Activated T-cell treated with anti-CD3 and anti-CD28 coated beads, Interleukin-2, amount 50 U/mL, for 24 hours (primary cell): ENCODE measurements around the gene RAB33B.
"Not testable (repeated sequence)": the region's sequence is repeated elsewhere in the genome, so short reads cannot be mapped to it uniquely, and the experiment has no call there.

ENCODE experiments used
- DNase-seq: peaks from one replicate; pipeline ENCODE4 v3.0.0-alpha.2; 2020
- H3K27ac Mint-ChIP-seq: 2 replicates; pipeline ENCODE4 v1.8.0; 2020; ENCODE audit warnings: mild to moderate bottlenecking, mixed read lengths
- H3K27me3 Mint-ChIP-seq: 2 replicates; pipeline ENCODE4 v1.8.0; 2020; ENCODE audit warnings: mixed read lengths
- H3K36me3 Mint-ChIP-seq: 2 replicates; pipeline ENCODE4 v1.8.0; 2020; ENCODE audit warnings: low read depth, mixed read lengths
- H3K4me1 Mint-ChIP-seq: 2 replicates; pipeline ENCODE4 v1.8.0; 2020; ENCODE audit warnings: low read depth, mixed read lengths
- H3K4me3 Mint-ChIP-seq: 2 replicates; pipeline ENCODE4 v1.8.0; 2020; ENCODE audit warnings: mild to moderate bottlenecking, moderate library complexity, mixed read lengths
- H3K9me3 Mint-ChIP-seq: 2 replicates; pipeline ENCODE4 v1.8.0; 2020; ENCODE audit warnings: mixed read lengths

RAB33B gene

GRCh38 chr4:139454111-139455045, at the start of gene RAB33B:
TSS of gene RAB33B (plus strand) at chr4:139454121. CDS start at chr4:139454196, 75 bp downstream.
- Mint-ChIP-seq H3K27ac (peak within 1 kb of the TSS; percentile 97), H3K27me3 (no peaks in the 10 kb centered on the region), H3K4me3 (peak within 1 kb of the TSS; percentile 87), H3K9me3 (no peaks in the 10 kb centered on the region), H3K4me1 (peaks cover 64% of the 10 kb centered on the region), H3K36me3 (peaks cover 25% of the 10 kb centered on the region)
- DNase-seq = no peak

- Mint-ChIP-seq H3K4me3 (no peak overlapping the region), H3K4me1 (no peaks in the 10 kb centered on the region), H3K9me3 (peaks cover 6% of the 10 kb centered on the region), H3K36me3 (peaks cover 52% of the 10 kb centered on the region), H3K27ac (peak overlapping the region; percentile 2), H3K27me3 (no peaks in the 10 kb centered on the region)
- no peak for DNase-seq
Observed at GRCh38 chr4:139410312-139410711, 43.6 kb upstream of the RAB33B start.

GRCh38 chr4:139414671-139415210, 39.2 kb upstream of the RAB33B start:
- not testable (repeated sequence) for H3K9me3 Mint-ChIP-seq, H3K4me3 Mint-ChIP-seq, H3K27ac Mint-ChIP-seq

GRCh38 chr4:139416073-139416673, 37.7 kb upstream of the RAB33B start:
- peaks cover 62% of the 10 kb centered on the region for H3K36me3 Mint-ChIP-seq
- H3K27ac Mint-ChIP-seq = no peak overlapping the region
- H3K4me1 Mint-ChIP-seq = peaks cover 12% of the 10 kb centered on the region
- no peak for DNase-seq
- H3K9me3 Mint-ChIP-seq = peaks cover 10% of the 10 kb centered on the region
- no peak overlapping the region for H3K4me3 Mint-ChIP-seq
- H3K27me3 Mint-ChIP-seq = no peaks in the 10 kb centered on the region

More at GRCh38 chr4:139414671-139415210, 39.2 kb upstream of the RAB33B start:
- H3K27me3 Mint-ChIP-seq, DNase-seq: not testable (repeated sequence)
- Mint-ChIP-seq H3K4me1 (peaks cover 11% of the 10 kb centered on the region), H3K36me3 (peaks cover 50% of the 10 kb centered on the region)

GRCh38 chr4:139419388-139419914, 34.5 kb upstream of the RAB33B start:
- H3K4me1 Mint-ChIP-seq = peaks cover 12% of the 10 kb centered on the region
- peaks cover 48% of the 10 kb centered on the region for H3K36me3 Mint-ChIP-seq
- DNase-seq = no peak
- peak overlapping the region; percentile 51 for H3K27ac Mint-ChIP-seq
- no peak overlapping the region for H3K4me3 Mint-ChIP-seq
- H3K9me3 Mint-ChIP-seq = peaks cover 8% of the 10 kb centered on the region
- H3K27me3 Mint-ChIP-seq = no peaks in the 10 kb centered on the region

GRCh38 chr4:139420652-139421051, 33.3 kb upstream of the RAB33B start:
- Mint-ChIP-seq H3K4me3 (no peak overlapping the region), H3K27me3 (no peaks in the 10 kb centered on the region), H3K36me3 (peaks cover 36% of the 10 kb centered on the region), H3K9me3 (peaks cover 5% of the 10 kb centered on the region), H3K27ac (no peak overlapping the region), H3K4me1 (peaks cover 12% of the 10 kb centered on the region)
- no peak for DNase-seq

GRCh38 chr4:139436122-139436521, 17.8 kb upstream of the RAB33B start:
- peaks cover 67% of the 10 kb centered on the region for H3K36me3 Mint-ChIP-seq
- peak overlapping the region; percentile 3 for H3K27ac Mint-ChIP-seq
- peaks cover 8% of the 10 kb centered on the region for H3K4me1 Mint-ChIP-seq
- no peaks in the 10 kb centered on the region for H3K27me3 Mint-ChIP-seq
- peaks cover 37% of the 10 kb centered on the region for H3K9me3 Mint-ChIP-seq
- DNase-seq = no peak
- no peak overlapping the region for H3K4me3 Mint-ChIP-seq

- Mint-ChIP-seq H3K4me1 (peaks cover 8% of the 10 kb centered on the region), H3K27me3 (no peaks in the 10 kb centered on the region), H3K27ac (no peak overlapping the region), H3K36me3 (peaks cover 57% of the 10 kb centered on the region), H3K9me3 (peaks cover 34% of the 10 kb centered on the region), H3K4me3 (no peak overlapping the region)
- no peak for DNase-seq
Observed at GRCh38 chr4:139438141-139438540, 15.8 kb upstream of the RAB33B start.

- DNase-seq = no peak
- H3K27ac Mint-ChIP-seq = no peak overlapping the region
- H3K4me3 Mint-ChIP-seq = no peak overlapping the region
- H3K9me3 Mint-ChIP-seq = peaks cover 34% of the 10 kb centered on the region
- no peaks in the 10 kb centered on the region for H3K27me3 Mint-ChIP-seq
- peaks cover 54% of the 10 kb centered on the region for H3K36me3 Mint-ChIP-seq
- peaks cover 4% of the 10 kb centered on the region for H3K4me1 Mint-ChIP-seq
Observed at GRCh38 chr4:139441029-139441428, 12.9 kb upstream of the RAB33B start.

GRCh38 chr4:139443661-139444060, 10.3 kb upstream of the RAB33B start:
- H3K9me3 Mint-ChIP-seq = peaks cover 17% of the 10 kb centered on the region
- no peak overlapping the region for H3K4me3 Mint-ChIP-seq
- no peaks in the 10 kb centered on the region for H3K27me3 Mint-ChIP-seq
- no peak overlapping the region for H3K27ac Mint-ChIP-seq
- peaks cover 33% of the 10 kb centered on the region for H3K36me3 Mint-ChIP-seq
- H3K4me1 Mint-ChIP-seq = no peaks in the 10 kb centered on the region
- DNase-seq = no peak

- H3K36me3 Mint-ChIP-seq = peaks cover 23% of the 10 kb centered on the region
- H3K9me3 Mint-ChIP-seq, DNase-seq, H3K4me3 Mint-ChIP-seq, H3K4me1 Mint-ChIP-seq, H3K27me3 Mint-ChIP-seq, H3K27ac Mint-ChIP-seq: not testable (repeated sequence)
Observed at GRCh38 chr4:139444881-139445280, 9.0 kb upstream of the RAB33B start.

GRCh38 chr4:139447078-139447477, 6.8 kb upstream of the RAB33B start:
- not testable (repeated sequence) for H3K4me3 Mint-ChIP-seq, H3K27ac Mint-ChIP-seq, H3K27me3 Mint-ChIP-seq, H3K9me3 Mint-ChIP-seq, H3K4me1 Mint-ChIP-seq, DNase-seq
- H3K36me3 Mint-ChIP-seq = peaks cover 15% of the 10 kb centered on the region

GRCh38 chr4:139450586-139450985, 3.3 kb upstream of the RAB33B start:
- no peak overlapping the region for H3K27ac Mint-ChIP-seq
- peaks cover 21% of the 10 kb centered on the region for H3K36me3 Mint-ChIP-seq

GRCh38 chr4:139451997-139452396, 1.9 kb upstream of the RAB33B start:
- H3K27ac Mint-ChIP-seq = peak overlapping the region; percentile 97
- peaks cover 20% of the 10 kb centered on the region for H3K36me3 Mint-ChIP-seq
- no peak for DNase-seq
- no peaks in the 10 kb centered on the region for H3K9me3 Mint-ChIP-seq
- peak overlapping the region; percentile 87 for H3K4me3 Mint-ChIP-seq
- no peaks in the 10 kb centered on the region for H3K27me3 Mint-ChIP-seq
- H3K4me1 Mint-ChIP-seq = peaks cover 43% of the 10 kb centered on the region

More at GRCh38 chr4:139450586-139450985, 3.3 kb upstream of the RAB33B start:
- H3K27me3 Mint-ChIP-seq = no peaks in the 10 kb centered on the region
- no peak for DNase-seq
- no peak overlapping the region for H3K4me3 Mint-ChIP-seq
- peaks cover 29% of the 10 kb centered on the region for H3K4me1 Mint-ChIP-seq
- no peaks in the 10 kb centered on the region for H3K9me3 Mint-ChIP-seq
